Measurements from ENCODE around the gene DYRK2.
A peak's percentile ranks its signal among the peaks of the same experiment; 100 is the strongest.

The DYRK2 gene

DNA sequence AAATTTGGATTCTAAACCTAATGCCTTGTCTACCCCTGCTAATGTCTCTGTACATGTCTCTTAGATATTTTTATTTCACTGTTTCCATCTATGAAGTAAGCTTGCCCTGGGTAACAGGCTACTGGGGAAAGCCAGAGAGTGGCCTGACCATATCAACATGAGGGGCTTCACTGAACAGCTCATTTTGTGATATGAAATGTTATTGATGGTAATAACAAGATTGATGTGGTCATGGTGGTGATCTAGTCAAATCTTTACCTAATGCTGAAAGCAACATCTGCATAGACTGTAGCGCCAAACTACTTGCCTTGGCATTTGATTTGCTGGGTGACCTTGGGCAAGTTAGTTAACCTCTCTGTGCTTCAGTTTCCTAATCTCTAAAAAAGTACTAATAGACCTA lies 9.9 kb upstream of the DYRK2 start:
- no peak overlapping the region for H3K4me3 ChIP-seq (ENCODE audit: low read depth, low read length)
- TF ChIP-seq, protein P1, sequence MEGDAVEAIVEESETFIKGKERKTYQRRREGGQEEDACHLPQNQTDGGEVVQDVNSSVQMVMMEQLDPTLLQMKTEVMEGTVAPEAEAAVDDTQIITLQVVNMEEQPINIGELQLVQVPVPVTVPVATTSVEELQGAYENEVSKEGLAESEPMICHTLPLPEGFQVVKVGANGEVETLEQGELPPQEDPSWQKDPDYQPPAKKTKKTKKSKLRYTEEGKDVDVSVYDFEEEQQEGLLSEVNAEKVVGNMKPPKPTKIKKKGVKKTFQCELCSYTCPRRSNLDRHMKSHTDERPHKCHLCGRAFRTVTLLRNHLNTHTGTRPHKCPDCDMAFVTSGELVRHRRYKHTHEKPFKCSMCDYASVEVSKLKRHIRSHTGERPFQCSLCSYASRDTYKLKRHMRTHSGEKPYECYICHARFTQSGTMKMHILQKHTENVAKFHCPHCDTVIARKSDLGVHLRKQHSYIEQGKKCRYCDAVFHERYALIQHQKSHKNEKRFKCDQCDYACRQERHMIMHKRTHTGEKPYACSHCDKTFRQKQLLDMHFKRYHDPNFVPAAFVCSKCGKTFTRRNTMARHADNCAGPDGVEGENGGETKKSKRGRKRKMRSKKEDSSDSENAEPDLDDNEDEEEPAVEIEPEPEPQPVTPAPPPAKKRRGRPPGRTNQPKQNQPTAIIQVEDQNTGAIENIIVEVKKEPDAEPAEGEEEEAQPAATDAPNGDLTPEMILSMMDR (IDR thresholded peaks at IDR 0.05; ENCODE audit: low read depth, low read length, missing control alignments), result no peak
- no peak for DNase-seq (ENCODE audit: low read depth)
- in situ Hi-C loops (cut with HindIII; ENCODE audit: low sequenced_read_pairs), result loop anchor here (25.0 kb wide), 1 partner anchor 176 kb away; no protein-coding TSS in a partner anchor

DNA sequence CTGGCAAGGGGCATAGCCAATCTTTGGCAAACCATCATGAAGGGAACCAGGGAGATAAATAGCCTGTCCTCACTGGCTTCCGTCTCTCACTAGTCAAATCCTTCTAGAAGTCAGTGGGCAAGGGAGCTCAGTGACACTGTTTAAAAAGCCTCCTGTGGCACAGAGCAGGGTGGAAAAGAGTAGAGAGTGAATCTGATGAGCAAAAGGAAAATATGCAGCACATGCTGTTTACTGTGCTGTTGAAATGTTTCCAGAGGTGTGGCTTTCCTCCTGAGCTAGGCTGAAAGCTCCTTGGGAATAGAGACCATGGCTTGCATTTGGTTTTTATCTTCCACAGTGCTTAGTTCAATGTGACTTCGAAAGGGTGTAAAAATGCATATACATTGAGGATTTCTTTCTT lies 7.7 kb upstream of the DYRK2 start:
- in situ Hi-C loops (cut with HindIII; ENCODE audit: low sequenced_read_pairs), result loop anchor here (25.0 kb wide), 1 partner anchor 179 kb away; no protein-coding TSS in a partner anchor
- no peak overlapping the region for H3K4me3 ChIP-seq (ENCODE audit: low read depth, low read length)
- DNase-seq (ENCODE audit: low read depth), result no peak
- TF ChIP-seq, protein P1 (IDR thresholded peaks at IDR 0.05; ENCODE audit: low read depth, low read length, missing control alignments), result no peak

DNA sequence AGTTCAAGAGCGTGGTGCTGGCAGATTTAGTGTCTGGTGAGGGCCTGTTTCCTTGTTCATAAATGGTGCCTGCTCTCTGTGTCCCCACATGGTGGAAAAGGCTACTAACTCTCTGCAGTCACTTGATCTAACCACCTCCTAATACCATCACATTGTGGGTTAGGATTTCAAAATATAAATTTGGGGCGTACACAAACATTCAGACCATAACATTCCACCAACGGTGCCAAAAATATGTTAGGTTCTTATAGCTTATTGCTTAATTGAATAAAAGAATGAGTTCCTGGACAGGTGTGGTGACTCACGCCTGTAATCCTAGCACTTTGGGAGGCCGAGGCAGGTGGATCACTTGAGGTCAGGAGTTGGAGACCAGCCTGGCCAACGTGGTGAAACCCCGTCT lies 3.4 kb upstream of the DYRK2 start:
- TF ChIP-seq, protein P1 (IDR thresholded peaks at IDR 0.05; ENCODE audit: low read depth, low read length, missing control alignments), result no peak
- in situ Hi-C loops (cut with HindIII; ENCODE audit: low sequenced_read_pairs), result loop anchor here (25.0 kb wide), 1 partner anchor 183 kb away; no protein-coding TSS in a partner anchor
- no peak for DNase-seq (ENCODE audit: low read depth)
- H3K4me3 ChIP-seq (ENCODE audit: low read depth, low read length), result no peak overlapping the region

DNA sequence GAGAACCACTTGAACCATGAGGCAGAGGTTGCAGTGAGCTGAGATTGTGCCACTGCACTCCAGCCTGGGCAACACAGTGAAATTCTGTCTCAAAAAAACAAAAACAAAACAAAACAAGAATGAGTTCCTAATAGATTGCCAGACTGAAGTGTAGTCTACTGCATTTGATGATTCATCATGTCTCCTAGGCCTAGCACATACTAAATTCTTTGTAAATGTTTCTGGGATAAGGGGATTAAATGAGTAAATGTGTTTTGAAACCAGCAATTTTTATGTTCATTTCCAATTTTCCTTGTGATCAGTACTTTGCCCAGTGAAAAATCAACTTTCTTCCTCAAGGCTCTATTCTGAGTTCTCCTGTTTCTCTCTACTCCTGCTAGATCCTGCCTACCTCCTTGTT lies 2.9 kb upstream of the DYRK2 start:
- no peak for DNase-seq (ENCODE audit: low read depth)
- in situ Hi-C loops (cut with HindIII; ENCODE audit: low sequenced_read_pairs), result loop anchor here (25.0 kb wide), 1 partner anchor 183 kb away; no protein-coding TSS in a partner anchor
- H3K4me3 ChIP-seq (ENCODE audit: low read depth, low read length), result no peak overlapping the region
- TF ChIP-seq, protein P1 (IDR thresholded peaks at IDR 0.05; ENCODE audit: low read depth, low read length, missing control alignments), result no peak

DNA sequence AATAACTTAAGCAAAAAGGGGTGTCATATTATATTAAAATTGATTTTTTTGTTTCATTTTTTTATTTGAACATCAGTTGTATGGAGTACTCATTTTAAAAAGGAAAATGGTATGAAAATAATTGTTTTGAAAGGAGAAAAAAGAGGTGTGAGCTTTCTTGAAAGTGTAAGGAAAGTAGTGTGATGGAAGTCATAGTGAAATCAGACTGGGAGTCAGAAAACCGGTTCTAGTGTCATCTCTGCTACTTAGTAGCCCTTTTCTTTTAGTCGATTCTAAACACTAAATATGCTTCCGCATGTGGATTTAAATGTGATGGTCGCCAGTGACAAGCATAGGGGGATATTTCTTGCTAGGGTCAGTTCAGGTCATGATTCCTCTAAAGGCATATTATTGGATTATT lies 1.8 kb upstream of the DYRK2 start:
- in situ Hi-C loops (cut with HindIII; ENCODE audit: low sequenced_read_pairs), result loop anchor here (25.0 kb wide), 1 partner anchor 184 kb away; no protein-coding TSS in a partner anchor
- no peak for DNase-seq (ENCODE audit: low read depth)
- TF ChIP-seq, protein P1 (IDR thresholded peaks at IDR 0.05; ENCODE audit: low read depth, low read length, missing control alignments), result no peak
- no peak overlapping the region for H3K4me3 ChIP-seq (ENCODE audit: low read depth, low read length)

DNA sequence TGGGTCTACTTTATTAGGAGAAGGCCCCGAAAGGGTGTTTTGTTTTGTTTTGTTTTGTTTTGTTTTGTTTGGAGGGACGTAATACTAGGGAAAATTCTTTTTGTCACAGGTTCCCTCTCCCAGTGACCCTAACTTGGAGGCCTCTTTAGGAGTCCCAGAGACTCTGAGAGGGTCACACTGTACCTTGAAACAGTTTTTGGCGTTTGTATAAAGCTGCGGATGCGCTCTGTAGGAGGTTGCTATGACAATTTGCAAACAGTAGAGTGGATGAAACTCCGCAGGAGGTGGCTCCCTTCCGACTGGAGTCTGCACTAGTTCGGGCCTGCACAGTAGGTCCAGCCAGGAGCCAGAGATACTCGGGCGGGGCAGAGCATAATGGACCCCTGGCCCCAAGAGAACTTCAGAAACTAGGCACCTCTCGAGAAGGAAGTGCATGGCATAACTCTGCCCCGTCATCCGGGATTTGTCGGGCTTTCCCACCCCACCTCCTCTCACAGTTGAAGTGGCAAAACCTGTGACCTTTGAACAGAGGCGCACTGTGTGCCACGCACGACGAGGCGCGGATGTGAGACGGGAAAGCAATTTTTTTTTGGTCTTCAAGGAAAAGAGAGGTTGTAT lies 1.3 kb upstream of the DYRK2 start:
- no peak for DNase-seq (ENCODE audit: low read depth)
- in situ Hi-C loops (cut with HindIII; ENCODE audit: low sequenced_read_pairs), result loop anchor here (25.0 kb wide), 1 partner anchor 185 kb away; no protein-coding TSS in a partner anchor
- TF ChIP-seq, protein P1 (IDR thresholded peaks at IDR 0.05; ENCODE audit: low read depth, low read length, missing control alignments), result no peak

More for the DNA sequence above, 1.3 kb upstream of the DYRK2 start:
- H3K4me3 ChIP-seq (ENCODE audit: low read depth, low read length), result peak overlapping the region; percentile 71

Measured in astrocyte of the cerebellum (primary cell).